Activated naive CD4-positive, alpha-beta T cell treated with anti-CD3 and anti-CD28 coated beads for 36 hours (primary cell): Measurements from ENCODE around the gene CD2AP. TPM values are rescaled to one million over a fixed set of nuclear protein-coding genes. Genes with fewer than 3 reads are reported as not detected.
A peak's percentile ranks its signal among the peaks of the same experiment; 100 is the strongest.

Experiments
- CTCF ChIA-PET: fragments of 350-600 bp; sonication (Branson Sonifier 250); formaldehyde crosslinking; loops from one replicate; lab custom pipeline; 2021; ENCODE audit warnings: antibody characterized with exemption; lab: Charles Lee
- DNase-seq: peaks from one replicate; pipeline ENCODE4 v3.0.0-alpha.2; 2020
- H3K27ac Mint-ChIP-seq: one replicate; pipeline ENCODE4 v1.8.0; 2021; ENCODE audit warnings: mild to moderate bottlenecking, mixed read lengths
- H3K27me3 Mint-ChIP-seq: one replicate; pipeline ENCODE4 v1.8.0; 2021; ENCODE audit warnings: low read depth, mixed read lengths
- H3K36me3 Mint-ChIP-seq: one replicate; pipeline ENCODE4 v1.8.0; 2021; ENCODE audit warnings: low read depth, mixed read lengths
- H3K4me1 Mint-ChIP-seq: one replicate; pipeline ENCODE4 v1.8.0; 2021; ENCODE audit warnings: low read depth, mixed read lengths
- H3K4me3 Mint-ChIP-seq: one replicate; pipeline ENCODE4 v1.8.0; 2021; ENCODE audit warnings: mild to moderate bottlenecking, moderate library complexity, mixed read lengths
- H3K9me3 Mint-ChIP-seq: one replicate; pipeline ENCODE4 v1.8.0; 2021; ENCODE audit warnings: mixed read lengths
- intact Hi-C: fragments of 100-400 bp; cut with micrococcal nuclease; formaldehyde crosslinking; loops from one replicate; pipeline ENCODE4 v1.15.1; 2023
- total RNA-seq, 2 experiments: library from RNA; stranded (reverse); gene quantifications; one replicate each; pipeline ENCODE4 v1.2.3, GENCODE V29; 2021

The CD2AP gene
- total RNA-seq, 2 experiments from 2014 or later, result 16.1 to 18.1 TPM

- H3K4me3 Mint-ChIP-seq, result no peak overlapping the region
- CTCF ChIA-PET, result interaction anchor here (0.6 kb wide), 1 partner anchor 166 kb away, joined by 3 read pairs; no protein-coding TSS in a partner anchor
- H3K4me1 Mint-ChIP-seq, result peaks cover 8% of the 10 kb centered on the region
- no peaks in the 10 kb centered on the region for H3K27me3 Mint-ChIP-seq
- no peak overlapping the region for H3K27ac Mint-ChIP-seq
- intact Hi-C loops, result no loop called here
- peaks cover 4% of the 10 kb centered on the region for H3K9me3 Mint-ChIP-seq
- peak; percentile 38 for DNase-seq
- H3K36me3 Mint-ChIP-seq, result no peaks in the 10 kb centered on the region
Observed at GRCh38 chr6:47446669-47447330, 30.8 kb upstream of the CD2AP start.

- DNase-seq, result no peak
- Mint-ChIP-seq H3K4me1 (peaks cover 8% of the 10 kb centered on the region), H3K36me3 (no peaks in the 10 kb centered on the region), H3K27me3 (no peaks in the 10 kb centered on the region), H3K9me3 (peaks cover 4% of the 10 kb centered on the region), H3K4me3 (no peak overlapping the region), H3K27ac (no peak overlapping the region)
- CTCF ChIA-PET, result no interaction called here
- intact Hi-C loops, result no loop called here
Observed at GRCh38 chr6:47447722-47448121, 29.9 kb upstream of the CD2AP start.

- H3K27ac Mint-ChIP-seq, result no peak overlapping the region
- H3K9me3 Mint-ChIP-seq, result no peaks in the 10 kb centered on the region
- H3K4me1 Mint-ChIP-seq, result peaks cover 8% of the 10 kb centered on the region
- CTCF ChIA-PET, result no interaction called here
- H3K27me3 Mint-ChIP-seq, result no peaks in the 10 kb centered on the region
- no peaks in the 10 kb centered on the region for H3K36me3 Mint-ChIP-seq
- no peak overlapping the region for H3K4me3 Mint-ChIP-seq
- no peak for DNase-seq
- intact Hi-C loops, result no loop called here
Observed at GRCh38 chr6:47451162-47451561, 26.4 kb upstream of the CD2AP start.

GRCh38 chr6:47452899-47453298 lies 24.7 kb upstream of the CD2AP start:
- no peaks in the 10 kb centered on the region for H3K4me1 Mint-ChIP-seq
- DNase-seq, result no peak
- no peak overlapping the region for H3K27ac Mint-ChIP-seq
- intact Hi-C loops, result no loop called here
- no peaks in the 10 kb centered on the region for H3K36me3 Mint-ChIP-seq
- H3K27me3 Mint-ChIP-seq, result no peaks in the 10 kb centered on the region
- no peak overlapping the region for H3K4me3 Mint-ChIP-seq
- CTCF ChIA-PET, result no interaction called here
- no peaks in the 10 kb centered on the region for H3K9me3 Mint-ChIP-seq

- intact Hi-C loops, result no loop called here
- Mint-ChIP-seq H3K27ac (no peak overlapping the region), H3K9me3 (no peaks in the 10 kb centered on the region), H3K4me3 (no peak overlapping the region), H3K27me3 (no peaks in the 10 kb centered on the region), H3K36me3 (no peaks in the 10 kb centered on the region), H3K4me1 (no peaks in the 10 kb centered on the region)
- no peak for DNase-seq
- CTCF ChIA-PET, result no interaction called here
Observed at GRCh38 chr6:47453372-47453936, 24.1 kb upstream of the CD2AP start.

- Mint-ChIP-seq H3K27me3 (no peaks in the 10 kb centered on the region), H3K4me3 (no peak overlapping the region), H3K36me3 (no peaks in the 10 kb centered on the region), H3K9me3 (no peaks in the 10 kb centered on the region), H3K27ac (no peak overlapping the region), H3K4me1 (no peaks in the 10 kb centered on the region)
- DNase-seq, result no peak
- intact Hi-C loops, result no loop called here
- CTCF ChIA-PET, result no interaction called here
Observed at GRCh38 chr6:47454713-47455396, 22.7 kb upstream of the CD2AP start.

- Mint-ChIP-seq H3K36me3 (no peaks in the 10 kb centered on the region), H3K4me1 (no peaks in the 10 kb centered on the region), H3K27ac (no peak overlapping the region), H3K27me3 (no peaks in the 10 kb centered on the region), H3K9me3 (no peaks in the 10 kb centered on the region), H3K4me3 (no peak overlapping the region)
- intact Hi-C loops, result no loop called here
- DNase-seq, result no peak
- CTCF ChIA-PET, result no interaction called here
Observed at GRCh38 chr6:47455533-47456209, 21.9 kb upstream of the CD2AP start.

GRCh38 chr6:47456536-47456975 lies 21.0 kb upstream of the CD2AP start:
- Mint-ChIP-seq H3K4me1 (no peaks in the 10 kb centered on the region), H3K9me3 (no peaks in the 10 kb centered on the region), H3K27ac (no peak overlapping the region), H3K36me3 (no peaks in the 10 kb centered on the region), H3K27me3 (no peaks in the 10 kb centered on the region), H3K4me3 (no peak overlapping the region)
- no peak for DNase-seq
- CTCF ChIA-PET, result no interaction called here
- intact Hi-C loops, result no loop called here

- Mint-ChIP-seq H3K27ac (no peak overlapping the region), H3K4me1 (no peaks in the 10 kb centered on the region), H3K9me3 (no peaks in the 10 kb centered on the region), H3K36me3 (no peaks in the 10 kb centered on the region), H3K4me3 (no peak overlapping the region), H3K27me3 (no peaks in the 10 kb centered on the region)
- intact Hi-C loops, result no loop called here
- CTCF ChIA-PET, result no interaction called here
- no peak for DNase-seq
Observed at GRCh38 chr6:47457370-47457769, 20.2 kb upstream of the CD2AP start.

GRCh38 chr6:47464052-47464451 lies 13.5 kb upstream of the CD2AP start:
- H3K36me3 Mint-ChIP-seq, result no peaks in the 10 kb centered on the region
- no peaks in the 10 kb centered on the region for H3K4me1 Mint-ChIP-seq
- intact Hi-C loops, result no loop called here
- CTCF ChIA-PET, result interaction anchor here (0.6 kb wide), 1 partner anchor 29 kb away, joined by 3 read pairs; no protein-coding TSS in a partner anchor
- H3K27ac Mint-ChIP-seq, result no peak overlapping the region
- no peaks in the 10 kb centered on the region for H3K9me3 Mint-ChIP-seq
- DNase-seq, result no peak
- H3K27me3 Mint-ChIP-seq, result no peaks in the 10 kb centered on the region
- H3K4me3 Mint-ChIP-seq, result no peak overlapping the region

- Mint-ChIP-seq H3K4me1 (no peaks in the 10 kb centered on the region), H3K27me3 (no peaks in the 10 kb centered on the region), H3K27ac (no peak overlapping the region), H3K4me3 (no peak overlapping the region), H3K36me3 (no peaks in the 10 kb centered on the region), H3K9me3 (no peaks in the 10 kb centered on the region)
- CTCF ChIA-PET, result no interaction called here
- no peak for DNase-seq
- intact Hi-C loops, result no loop called here
Observed at GRCh38 chr6:47465117-47465516, 12.5 kb upstream of the CD2AP start.

GRCh38 chr6:47471911-47472310 lies 5.7 kb upstream of the CD2AP start:
- Mint-ChIP-seq H3K4me3 (no peak overlapping the region), H3K9me3 (no peaks in the 10 kb centered on the region), H3K27ac (no peak overlapping the region), H3K27me3 (no peaks in the 10 kb centered on the region), H3K4me1 (peaks cover 4% of the 10 kb centered on the region), H3K36me3 (no peaks in the 10 kb centered on the region)
- intact Hi-C loops, result no loop called here
- CTCF ChIA-PET, result no interaction called here
- no peak for DNase-seq
